ENCODE data around the gene PAN2.
"Not testable (repeated sequence)": the region's sequence is repeated elsewhere in the genome, so short reads cannot be mapped to it uniquely, and the experiment has no call there.

Gene PAN2

DNA sequence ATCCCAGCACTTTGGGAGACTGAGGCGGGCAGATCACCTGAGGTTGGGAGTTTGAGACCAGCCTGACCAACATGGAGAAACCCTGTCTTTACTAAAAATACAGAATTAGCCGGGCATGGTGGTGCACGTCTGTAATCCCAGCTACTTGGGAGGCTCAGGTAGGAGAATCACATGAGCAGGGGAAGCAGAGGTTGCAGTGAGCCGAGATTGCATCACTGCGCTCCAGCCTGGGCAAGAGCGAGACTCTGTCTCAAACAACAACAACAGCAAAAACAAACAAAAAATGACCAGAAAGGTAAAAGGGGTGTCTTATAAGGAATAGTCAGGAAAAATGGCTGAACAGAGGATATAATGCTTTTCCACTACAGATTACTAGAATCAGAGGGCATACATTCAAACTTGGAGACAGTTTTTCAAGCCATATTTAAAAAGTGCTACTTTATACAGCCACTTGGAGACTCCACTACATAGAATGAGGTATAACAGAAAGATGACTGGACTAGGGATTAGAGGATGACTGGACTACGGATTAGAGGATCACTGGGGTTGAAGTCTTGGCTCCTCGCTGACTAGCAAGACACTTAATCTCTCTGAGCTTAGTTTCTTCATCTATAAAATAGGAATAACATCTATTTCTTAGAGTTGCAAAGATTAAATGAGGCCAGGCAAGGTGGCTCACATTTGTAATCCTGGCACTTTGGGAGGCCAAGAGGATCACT, 28.8 kb downstream of the PAN2 start:
- DNase-seq (ENCODE audit: low read depth) = no peak

DNA sequence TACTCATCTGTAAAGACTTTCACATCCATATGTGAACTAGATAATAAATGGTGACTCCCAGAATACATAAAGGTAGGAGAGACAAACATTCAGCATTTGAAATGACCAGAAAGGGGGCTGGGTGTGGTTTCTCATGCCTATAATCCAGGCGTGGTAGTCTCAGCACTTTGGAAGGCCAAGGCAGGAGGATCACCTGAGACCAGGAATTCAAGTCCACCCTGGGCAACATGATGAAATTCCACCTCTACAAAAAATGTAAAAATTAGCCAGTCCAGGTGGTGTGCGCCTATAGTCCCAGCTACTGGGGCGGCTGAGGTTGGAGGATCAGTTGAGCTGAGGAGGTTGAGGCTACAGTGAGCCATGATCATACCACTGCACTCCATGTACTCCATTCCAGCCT, 29.5 kb downstream of the PAN2 start:
- DNase-seq (ENCODE audit: low read depth) = no peak

DNA sequence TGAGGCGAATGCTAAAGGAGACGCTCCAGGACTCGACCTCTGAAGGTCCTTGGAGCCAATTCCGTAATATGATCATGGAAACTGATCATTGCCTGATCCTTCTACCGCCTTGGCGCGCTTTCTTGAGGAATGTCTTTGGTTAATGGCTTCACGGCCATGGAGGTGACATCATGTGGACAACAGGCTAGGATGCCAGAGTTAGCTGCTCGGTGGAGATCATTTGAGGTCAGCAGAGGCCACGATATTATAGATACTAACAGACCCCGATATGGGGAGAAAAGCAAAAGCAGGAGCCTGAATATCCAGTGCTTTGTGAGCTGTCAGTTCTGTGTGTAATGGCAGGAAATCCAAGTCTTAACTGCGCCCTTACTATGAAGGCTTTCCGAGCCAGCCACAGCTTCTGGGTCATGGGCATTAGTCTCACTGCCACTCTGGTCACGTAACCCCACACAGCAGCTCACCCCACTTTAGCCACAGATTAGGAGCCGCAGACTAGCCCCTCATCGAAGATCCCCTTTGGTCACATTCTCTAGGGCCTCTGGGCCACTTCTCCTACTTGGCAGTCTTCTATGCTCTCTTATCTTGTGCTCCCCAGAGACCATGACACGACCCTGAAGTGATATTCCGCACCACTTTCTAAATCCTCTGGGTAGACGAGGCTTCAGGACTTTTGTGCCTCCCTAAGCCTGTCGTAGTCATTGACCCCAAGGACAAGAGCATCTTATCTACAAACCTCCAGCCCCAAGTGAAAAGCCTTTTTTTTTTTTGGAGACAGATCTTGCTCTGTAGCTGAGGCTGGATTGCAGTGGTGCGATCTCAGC, 32.9 kb downstream of the PAN2 start:
- no peak for DNase-seq (ENCODE audit: low read depth)

DNA sequence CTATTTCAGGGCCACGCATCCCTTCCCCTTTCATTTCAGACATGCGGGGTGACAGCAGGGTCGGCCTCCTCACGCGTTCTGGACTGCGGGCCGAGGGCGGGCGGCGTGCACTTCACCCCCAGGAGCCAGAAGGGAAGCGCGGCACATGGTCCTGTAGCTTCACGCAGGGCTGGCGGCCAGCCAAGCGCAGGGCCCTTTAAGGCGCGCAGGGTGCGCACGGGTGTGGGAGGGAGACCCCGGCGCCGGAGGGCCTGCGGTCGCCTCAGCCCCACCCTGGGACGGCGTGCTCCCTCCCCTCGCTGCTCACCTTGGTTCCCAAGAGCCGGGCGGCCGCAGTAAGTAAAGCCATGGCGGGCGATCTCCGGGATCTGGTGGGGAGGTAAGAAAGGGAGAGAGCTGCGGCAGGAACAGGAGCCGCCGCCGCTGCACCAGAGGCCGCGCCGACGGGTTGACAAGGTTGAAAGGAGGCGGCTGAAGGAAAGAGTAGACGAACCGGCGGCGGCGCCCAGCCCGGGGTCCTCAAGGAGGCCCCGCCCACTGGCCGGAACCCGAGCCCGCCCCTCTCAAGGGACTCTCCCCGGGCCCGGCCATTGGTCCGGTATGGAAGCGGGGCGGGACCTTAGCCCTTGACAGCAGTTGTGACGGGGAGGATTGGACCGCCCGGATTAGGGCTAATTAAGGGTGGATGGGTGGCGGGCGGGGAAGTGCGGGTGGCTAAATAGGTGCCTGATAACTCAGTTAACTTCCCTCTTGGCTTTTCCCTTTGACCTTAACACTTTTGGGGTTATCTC, 33.8 kb downstream of the PAN2 start, which contains the start of gene CS:
Gene CS, minus strand, starts transcription at position 478 of the 791 bp plus-strand sequence. Its CDS starts 129 bp downstream, at position 349.
- DNase-seq (ENCODE audit: low read depth) = peak; percentile 88

DNA sequence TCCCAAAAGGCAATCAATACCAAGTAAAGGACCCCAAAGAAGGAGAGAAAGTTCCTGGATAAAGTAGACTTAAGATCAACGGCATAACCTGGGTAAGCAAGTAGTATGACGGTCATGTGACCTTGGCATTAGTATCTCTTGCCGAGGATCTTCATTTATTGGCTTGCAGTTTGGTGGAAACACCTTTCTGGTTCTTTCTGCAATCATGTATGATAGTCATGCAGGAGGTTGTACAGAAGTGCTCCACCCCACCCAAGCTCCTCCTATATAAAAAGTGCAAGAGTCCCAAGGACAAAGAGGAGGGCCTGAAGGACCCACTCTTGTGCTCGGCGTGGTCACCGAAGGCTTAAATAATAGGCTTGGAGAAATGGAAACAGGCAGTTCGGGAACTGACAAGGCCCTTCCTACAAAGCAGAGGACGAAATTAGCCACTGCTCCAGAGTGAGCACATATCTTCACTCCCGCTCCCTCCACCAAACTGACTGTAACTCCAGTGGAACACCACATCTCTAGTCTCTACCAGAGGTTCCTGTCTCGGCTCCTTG, 34.4 kb downstream of the PAN2 start:
- DNase-seq (ENCODE audit: low read depth) = no peak

DNA sequence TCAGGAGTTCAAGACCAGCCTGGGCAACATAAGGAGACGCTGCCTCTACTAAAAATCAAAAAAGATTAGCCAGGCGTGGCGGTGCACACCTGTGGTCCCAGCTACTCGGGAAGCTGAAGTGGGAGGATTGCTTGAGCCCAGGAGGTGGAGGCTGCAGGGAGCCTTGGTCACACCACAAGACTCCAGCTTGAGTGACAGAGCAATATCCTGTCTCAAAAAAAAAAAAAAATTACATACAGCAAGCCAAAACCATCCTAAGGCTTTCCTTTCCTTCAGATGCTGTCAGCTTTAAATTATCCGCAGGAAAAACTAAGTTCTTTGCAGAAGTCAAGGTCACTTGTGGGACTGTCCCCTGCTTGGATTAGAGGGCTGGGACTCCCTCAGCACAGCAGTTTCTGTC, 35.0 kb downstream of the PAN2 start:
- DNase-seq (ENCODE audit: low read depth) = no peak

DNA sequence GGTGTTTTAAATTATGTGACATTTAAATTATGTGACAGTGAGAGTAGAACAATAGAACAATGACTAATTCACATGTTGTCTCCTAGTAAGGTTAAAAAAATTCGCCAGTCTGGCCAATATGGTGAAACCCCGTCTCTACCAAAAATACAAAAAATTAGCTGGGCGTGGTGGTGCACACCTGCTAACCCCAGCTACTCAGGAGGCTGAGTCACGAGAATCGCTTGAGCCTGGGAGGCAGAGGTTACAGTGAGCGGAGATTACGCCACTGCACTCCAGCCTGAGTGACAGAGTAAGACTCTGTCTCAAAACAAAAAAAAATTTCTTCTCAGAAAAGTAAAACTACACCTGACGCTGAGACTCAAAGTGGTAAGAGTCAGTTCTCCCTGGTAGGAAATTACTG, 36.4 kb downstream of the PAN2 start:
- DNase-seq (ENCODE audit: low read depth) = no peak

DNA sequence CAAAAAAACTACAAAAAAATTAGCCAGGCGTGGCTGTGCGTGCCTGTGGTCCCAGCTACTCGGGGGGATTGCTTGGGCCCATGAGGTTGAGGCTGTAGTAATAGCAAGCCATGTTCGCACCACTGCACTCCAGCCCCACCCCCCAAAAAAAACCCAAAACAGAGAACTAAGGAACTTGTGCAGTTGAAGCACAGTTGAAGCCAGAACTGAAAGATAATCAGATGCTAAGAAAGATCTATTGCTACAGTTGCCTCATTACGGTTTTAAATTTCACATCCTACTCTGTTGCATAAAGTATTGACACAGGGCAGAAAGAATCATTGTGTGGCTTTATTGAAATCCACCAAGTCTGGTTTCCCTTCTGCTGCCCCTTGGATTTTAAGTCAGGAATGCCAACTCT, 37.5 kb downstream of the PAN2 start:
- DNase-seq (ENCODE audit: low read depth) = no peak

DNA sequence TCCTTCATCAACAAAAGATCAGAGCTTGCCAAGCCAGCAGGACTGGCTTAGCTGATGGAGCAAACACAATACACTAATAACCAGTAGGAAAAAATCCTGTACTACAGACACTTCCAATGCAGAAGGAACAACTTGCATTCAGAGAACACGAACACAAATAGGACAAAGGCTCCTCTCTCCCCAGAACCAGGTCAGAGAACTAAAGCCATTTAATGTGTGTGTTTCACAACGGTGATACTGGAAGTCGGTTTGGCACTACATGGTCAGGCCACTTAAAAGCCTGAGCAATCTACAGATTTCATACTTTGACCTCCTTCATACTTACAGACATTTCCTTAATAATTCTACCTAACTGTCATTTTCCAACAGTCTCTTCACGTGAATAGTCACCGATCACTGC, 40.0 kb downstream of the PAN2 start:
- no peak for DNase-seq (ENCODE audit: low read depth)

DNA sequence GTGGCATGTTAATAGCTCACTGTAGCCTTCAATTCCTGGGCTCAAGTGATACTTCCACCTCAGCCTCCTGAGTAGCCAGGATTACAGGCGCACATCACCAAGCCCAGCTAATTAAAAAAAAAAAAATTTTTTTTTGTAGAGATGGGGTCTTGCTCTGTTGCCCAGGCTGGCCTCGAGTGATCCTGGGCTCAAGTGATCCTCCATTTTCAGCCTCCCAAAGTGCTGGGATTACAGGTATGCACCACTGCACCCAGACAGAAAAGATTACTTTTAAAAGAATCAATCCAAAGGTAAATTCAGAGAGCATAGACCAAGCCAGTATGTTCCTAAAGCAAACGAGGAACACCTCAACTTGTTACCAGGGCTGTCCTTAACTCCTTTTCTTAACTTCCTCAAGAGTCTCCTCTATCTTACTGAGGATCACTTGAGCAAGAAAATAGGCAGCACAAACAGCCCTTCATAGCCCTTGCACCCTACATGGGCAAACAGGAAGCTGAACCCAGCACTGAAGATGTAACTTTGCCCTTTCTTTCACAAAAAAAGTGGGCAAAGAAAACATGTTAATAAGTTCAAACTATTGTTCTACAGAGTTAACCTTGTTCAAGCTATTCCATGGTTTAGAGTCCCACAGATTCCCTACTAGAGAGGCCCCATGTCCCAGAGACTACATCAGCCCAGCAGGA, 45.0 kb downstream of the PAN2 start:
- no peak for DNase-seq (ENCODE audit: low read depth)

DNA sequence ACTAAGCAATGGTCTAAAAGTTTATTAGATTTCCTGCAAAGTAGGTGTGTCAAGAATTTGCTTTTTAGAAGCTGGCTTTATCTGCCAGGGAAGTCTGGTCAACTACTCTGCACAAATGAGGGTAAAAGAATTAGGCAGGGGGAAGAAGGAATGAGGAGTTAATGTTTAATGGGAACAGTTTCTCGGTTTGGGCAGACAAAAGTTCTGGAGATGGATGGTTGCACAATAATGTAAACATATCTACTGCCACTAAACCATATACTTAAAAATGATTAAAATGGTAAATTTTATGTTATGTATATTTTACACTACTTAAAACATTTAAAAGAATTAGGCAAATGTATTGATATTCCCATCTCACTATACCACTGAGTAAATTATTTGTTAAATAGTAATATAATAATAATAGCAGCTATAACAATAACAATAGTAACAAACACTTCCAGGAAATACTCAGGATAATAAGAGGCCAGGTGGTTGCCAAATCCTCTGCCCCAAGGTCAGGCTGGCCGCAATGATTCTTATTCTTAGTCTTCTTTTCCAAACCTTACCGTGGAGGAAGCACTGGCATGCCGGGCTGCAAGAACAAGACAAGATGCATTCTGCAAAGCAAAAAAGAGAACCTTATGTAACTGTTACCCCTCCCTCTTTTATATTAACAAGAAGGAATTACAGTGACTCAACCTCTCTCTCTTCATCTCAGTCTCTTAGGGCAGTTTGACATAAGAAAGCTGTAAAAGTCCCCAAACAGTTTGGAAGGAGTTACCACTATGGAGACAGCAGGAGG, 47.6 kb downstream of the PAN2 start:
- DNase-seq (ENCODE audit: low read depth) = no peak

DNA sequence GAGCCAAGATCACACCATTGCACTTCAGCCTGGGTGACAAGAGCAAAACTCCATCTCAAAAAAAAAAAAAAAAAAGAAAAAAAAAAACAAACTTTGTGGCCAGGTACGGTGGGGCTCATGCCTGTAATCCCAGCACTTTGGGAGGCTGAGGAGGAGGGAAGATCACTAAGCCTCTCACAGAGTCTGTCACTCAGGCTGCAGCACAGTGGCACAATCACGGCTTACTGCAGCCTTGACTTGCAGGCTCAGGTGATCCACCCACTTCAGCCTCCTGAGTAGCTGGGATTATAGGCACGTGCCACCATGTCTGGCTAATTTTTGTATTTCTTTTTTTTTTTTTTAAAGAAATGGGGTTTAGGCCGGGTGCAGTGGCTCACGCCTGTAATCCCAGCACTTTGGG, 49.5 kb downstream of the PAN2 start:
- DNase-seq (ENCODE audit: low read depth) = not testable (repeated sequence)

DNA sequence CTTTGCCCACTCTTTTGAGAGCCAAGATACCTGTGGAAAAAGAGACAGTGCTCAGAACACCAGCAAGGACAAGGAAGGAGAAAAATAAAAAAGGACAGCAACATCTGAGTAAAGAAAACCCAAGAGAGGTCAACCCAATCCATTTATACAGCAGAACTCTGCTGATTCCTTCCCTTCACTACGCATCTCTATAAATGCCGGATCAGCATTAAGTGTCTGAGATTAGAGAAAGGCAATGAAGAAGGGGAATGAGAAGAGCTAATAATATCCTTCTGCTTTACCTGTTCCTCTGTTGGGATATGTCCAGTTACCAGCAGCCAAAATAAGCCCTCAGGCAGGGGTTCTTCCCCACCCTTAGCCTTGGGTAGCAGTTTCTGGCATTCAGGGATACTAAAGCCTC, 51.2 kb downstream of the PAN2 start:
- DNase-seq (ENCODE audit: low read depth) = no peak

DNA sequence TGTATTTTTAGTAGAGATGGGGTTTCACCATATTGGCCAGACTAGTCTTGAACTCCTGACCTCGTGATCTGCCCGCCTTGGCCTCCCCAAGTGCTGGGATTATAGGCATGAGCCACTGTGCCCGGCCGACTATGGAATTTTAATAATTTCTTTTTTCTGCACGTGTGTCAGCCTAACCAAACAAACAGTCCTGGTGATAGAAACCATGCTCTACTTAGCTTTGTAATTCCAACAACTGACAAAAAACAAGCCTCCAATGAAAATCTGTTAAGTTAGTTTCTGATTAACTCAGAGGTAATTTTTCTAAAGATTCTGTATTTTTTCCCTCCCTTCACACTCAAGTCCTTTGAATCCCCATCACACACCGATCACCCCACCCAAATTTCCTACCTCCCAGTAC, 51.8 kb downstream of the PAN2 start:
- no peak for DNase-seq (ENCODE audit: low read depth)

DNA sequence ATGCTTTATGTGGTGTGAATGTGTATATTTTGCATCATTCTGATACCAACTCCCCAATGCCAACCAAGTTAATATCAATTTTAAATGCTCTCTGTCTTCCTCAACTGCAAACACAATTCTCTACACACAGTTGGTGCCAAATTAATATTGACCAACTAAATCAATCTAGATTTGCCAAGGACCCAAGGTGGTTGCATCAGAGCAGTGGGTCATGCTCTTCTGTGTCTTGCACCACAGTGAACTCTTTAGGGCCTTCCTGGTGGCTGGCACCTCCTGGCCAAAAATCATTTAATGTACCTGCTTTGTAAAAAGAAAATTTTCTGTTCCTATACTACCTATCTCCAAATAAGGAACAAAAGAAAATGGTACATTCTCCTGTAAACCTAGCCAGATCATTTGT, 53.0 kb downstream of the PAN2 start:
- no peak for DNase-seq (ENCODE audit: low read depth)

DNA sequence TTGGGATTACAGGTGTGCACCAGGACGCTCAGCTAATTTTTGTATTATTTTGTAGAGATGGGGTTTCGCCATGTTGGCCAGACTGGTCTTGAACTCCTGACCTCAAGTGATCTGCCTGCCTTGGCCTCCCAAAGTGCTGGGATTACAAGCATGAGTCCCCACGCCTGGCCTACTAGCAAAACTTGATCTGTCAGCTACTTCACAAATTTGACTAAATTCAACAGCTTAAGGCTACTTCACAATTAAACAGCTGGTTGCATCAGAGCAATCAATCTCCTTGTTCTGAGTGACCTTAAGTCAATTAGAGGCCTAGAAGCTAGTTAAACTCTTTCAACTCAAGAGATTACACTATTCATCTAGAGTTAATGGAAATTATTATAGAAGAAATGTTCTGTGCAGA, 54.9 kb downstream of the PAN2 start:
- DNase-seq (ENCODE audit: low read depth) = no peak

DNA sequence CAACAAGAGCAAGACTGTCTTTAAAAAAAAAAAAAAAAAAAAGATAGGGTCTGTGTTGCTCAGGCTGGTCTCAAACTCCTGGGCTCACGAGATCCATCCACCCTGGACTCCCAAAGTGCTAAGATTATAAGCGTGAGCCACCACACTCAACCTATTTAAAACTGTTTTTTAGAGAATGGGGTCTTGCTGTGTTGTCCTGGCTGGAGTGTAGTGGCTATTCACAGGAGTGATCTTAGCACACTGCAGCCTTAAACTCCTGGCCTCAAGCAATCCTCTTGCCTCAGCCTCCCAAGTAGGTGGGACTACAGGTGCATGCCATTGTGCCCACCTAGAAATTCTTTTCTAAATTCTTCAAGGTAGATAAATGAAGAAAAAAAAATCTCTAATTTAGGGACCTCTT, 59.5 kb downstream of the PAN2 start:
- DNase-seq (ENCODE audit: low read depth) = no peak

DNA sequence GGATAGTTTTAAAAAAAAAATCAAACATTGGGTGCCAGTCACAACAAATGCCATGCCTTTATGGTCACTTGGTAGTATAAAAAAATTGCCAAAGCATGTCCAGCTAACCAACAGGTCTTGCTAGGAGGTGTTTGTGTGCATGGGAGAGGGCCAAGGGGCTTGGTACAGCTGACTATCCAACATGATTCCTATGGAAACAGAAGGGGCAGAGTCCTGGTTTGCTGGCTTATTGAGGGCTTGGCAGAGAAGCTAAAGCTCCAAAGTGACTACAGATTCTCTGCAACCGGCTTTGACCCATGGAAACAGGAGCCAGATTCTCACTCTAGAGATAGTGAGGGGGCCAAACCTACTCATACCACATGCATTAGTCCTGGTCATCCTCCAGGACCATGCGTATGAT, 61.3 kb downstream of the PAN2 start:
- not testable (repeated sequence) for DNase-seq (ENCODE audit: low read depth)

DNA sequence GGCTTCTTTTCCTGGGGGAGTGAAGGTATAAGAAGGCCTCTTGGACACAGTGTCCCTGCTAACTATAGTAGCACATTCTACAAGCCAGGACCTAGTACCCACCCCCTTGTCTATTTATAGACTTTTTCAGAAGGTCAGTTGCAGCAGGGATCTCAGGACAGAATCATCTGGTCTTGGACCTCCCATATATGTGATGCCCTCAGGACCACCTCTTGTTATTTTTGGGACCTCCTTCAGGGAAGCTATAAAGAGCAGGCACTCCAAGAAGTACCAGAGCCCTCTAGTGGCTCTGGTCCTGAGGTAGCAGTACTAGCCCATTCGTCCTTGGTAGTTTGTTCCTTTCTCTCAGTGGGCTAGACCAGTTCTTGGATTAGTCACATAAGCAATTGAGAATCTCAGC, 62.8 kb downstream of the PAN2 start:
- DNase-seq (ENCODE audit: low read depth) = no peak

DNA sequence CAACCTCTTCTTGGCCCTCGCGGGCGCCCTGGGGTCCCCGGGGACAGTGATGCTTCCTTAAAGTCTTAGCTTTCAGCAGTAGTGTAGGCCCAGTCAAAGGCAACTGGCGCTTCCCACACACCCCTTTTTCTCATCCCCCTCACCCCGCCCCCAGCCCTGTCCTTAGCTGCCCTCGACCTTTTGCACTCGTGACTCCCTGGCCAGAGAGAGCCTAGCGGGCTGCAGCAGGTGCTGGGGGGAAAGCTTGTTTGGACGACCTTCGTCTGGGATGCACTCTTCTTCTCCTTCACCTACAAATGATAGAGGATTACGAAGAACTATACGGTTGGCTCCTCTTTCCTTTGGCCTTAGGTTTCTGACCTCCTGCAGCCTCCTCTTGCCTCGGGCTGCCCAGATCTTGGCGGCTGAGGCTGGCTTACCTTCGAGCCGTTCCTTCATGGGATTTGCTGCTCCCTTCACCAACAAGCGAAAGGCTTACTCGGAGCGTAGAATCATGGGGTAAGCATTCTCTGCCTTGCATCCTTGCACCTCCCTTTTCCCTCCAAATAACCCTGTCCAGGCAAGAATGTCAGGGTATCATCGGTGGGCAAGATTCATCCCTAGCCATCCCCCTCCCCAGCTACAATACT, 66.2 kb downstream of the PAN2 start:
- DNase-seq (ENCODE audit: low read depth) = no peak

Data from HS-5 (cell line).